ENCODE results near the gene SERP2.

The SERP2 gene

DNA sequence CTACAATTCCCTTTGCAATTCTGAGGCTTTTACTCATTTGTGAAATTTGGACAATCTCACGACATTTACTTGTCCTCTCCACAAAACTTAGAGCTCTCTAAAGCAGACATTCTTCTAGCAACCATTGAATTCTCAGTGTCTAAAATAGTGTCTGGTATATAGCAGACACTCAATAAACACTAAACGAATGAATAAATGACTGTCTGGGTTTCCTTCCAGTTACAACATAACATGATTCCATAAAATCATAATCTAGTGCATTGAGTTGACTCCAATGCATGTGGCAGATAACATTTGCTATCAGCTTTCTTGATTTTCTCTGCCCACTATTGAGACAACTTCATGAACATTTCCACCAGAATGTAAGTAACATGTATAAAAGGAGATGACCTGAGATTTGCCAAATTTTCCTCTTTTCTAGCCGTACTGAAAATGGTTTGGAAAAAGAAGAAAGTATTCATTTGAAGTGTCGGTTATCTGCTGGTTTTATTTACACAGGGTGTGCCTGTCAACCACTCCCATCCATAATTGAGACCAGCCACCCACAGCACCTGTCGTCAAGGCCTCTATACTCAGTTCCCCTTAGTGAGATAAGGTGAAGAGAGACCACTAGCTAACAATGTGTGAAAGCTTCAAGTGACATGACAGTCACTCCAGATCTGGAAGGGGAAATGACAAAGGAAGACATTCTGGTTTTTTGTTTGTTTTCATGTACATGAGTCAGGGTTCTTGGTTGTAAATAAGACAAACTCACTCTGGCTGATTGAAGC, 4.8 kb upstream of the SERP2 start:
- H3K27ac ChIP-seq = no peak overlapping the region
- TF ChIP-seq, protein P1, sequence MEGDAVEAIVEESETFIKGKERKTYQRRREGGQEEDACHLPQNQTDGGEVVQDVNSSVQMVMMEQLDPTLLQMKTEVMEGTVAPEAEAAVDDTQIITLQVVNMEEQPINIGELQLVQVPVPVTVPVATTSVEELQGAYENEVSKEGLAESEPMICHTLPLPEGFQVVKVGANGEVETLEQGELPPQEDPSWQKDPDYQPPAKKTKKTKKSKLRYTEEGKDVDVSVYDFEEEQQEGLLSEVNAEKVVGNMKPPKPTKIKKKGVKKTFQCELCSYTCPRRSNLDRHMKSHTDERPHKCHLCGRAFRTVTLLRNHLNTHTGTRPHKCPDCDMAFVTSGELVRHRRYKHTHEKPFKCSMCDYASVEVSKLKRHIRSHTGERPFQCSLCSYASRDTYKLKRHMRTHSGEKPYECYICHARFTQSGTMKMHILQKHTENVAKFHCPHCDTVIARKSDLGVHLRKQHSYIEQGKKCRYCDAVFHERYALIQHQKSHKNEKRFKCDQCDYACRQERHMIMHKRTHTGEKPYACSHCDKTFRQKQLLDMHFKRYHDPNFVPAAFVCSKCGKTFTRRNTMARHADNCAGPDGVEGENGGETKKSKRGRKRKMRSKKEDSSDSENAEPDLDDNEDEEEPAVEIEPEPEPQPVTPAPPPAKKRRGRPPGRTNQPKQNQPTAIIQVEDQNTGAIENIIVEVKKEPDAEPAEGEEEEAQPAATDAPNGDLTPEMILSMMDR (conservative IDR thresholded peaks at IDR 0.05) = no peak

DNA sequence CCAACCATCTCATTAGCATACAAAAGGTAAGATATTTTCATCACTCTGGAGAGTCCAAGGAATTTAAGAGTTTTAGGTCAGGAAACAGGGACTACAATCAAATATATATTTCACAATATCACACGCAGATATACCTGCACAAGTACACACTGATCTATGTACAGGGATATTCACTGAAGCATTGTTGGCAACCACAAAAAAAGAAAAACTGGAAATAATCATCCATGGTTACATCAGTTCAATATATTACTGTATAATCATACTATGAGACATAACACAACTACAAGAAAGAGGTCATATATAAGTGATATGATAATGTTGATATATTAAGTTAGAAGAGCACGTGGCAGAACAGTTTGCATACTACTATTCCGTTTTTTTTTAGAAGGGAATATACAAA, 2.2 kb upstream of the SERP2 start:
- H3K27ac ChIP-seq = no peak overlapping the region
- TF ChIP-seq, protein P1 (conservative IDR thresholded peaks at IDR 0.05) = no peak

DNA sequence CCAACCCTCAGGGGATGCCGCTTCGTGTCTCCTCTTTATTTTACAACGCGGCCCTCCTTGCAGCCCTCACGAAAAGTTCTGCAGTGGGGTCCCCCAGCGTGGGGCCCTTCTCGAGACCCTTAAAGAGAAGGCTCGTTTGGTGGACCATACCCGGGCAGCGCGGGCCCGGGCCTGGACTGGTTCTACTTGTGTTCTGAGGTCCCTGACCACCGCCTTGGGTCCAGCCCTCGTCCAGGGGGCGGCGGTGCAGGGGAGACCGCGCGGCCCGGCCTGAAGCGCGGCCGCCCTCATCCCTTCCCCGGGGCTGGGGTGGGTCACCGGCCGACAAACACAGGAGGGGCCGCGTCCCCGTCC, 400 bp upstream of the SERP2 start:
- TF ChIP-seq, protein P1 (conservative IDR thresholded peaks at IDR 0.05) = no peak
- H3K27ac ChIP-seq = peak overlapping the region; percentile 58; the same call in 1 of the 2 replicates

DNA sequence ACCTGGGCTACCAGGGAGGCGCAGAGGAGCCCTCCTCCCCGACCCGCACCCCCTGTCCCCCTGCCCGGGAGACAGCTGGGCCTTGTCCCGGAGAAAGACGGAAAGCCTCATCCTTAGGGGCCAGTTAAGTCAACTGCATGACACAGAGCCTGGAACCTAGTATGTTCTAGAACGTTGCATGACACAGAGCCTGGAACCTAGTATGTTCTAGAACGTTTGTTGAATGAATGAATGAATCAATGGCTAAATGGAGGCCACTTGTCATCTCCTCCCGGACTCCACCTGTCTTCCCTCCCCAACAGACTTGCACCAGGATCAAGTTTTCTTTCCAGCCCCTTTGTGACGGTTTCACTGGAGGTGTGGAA, 706 bp downstream of the SERP2 start:
- TF ChIP-seq, protein P1 (conservative IDR thresholded peaks at IDR 0.05) = no peak

DNA sequence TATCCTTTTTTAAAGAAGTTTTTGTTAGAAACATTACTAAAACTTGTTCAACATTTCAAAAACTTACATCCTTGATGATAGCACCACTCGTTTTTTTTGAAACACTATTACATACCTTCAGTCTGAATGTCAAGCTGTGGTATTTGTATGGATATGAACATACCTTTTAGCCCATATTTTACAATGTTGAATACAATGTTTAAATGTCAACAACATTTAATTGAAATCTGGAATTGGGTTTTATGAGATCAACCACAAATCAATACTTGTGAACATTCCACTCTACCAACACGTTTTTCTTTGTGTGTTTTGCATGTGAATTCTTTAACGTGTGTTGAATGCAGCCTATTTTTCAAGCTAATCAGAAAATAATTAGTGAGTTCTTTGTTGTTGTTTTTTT, 4.7 kb downstream of the SERP2 start:
- TF ChIP-seq, protein P1 (conservative IDR thresholded peaks at IDR 0.05) = no peak
- H3K27ac ChIP-seq = peak overlapping the region; percentile 37

More for the DNA sequence above, 706 bp downstream of the SERP2 start:
- H3K27ac ChIP-seq = peak overlapping the region; percentile 58; the same call in 1 of the 2 replicates

DNA sequence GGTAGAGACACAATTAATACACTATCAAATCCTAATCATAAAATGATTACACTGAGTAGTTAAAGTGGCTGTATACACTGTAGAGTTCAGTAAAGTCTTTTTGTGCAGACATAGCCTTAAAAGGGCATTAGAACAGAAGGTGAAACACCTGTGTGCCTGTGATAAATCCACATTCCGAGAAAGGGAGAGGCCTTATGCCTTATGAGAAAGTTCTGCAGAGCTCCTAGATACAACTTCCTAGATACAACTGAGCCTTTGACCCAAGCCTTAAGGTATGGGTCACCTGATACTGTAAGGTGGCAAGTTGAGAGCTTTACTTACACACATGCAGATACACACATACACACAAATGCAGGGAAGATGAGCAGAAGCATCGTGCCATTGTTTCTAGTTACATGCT, 6.3 kb downstream of the SERP2 start:
- no peak overlapping the region for H3K27ac ChIP-seq
- TF ChIP-seq, protein P1 (conservative IDR thresholded peaks at IDR 0.05) = no peak

DNA sequence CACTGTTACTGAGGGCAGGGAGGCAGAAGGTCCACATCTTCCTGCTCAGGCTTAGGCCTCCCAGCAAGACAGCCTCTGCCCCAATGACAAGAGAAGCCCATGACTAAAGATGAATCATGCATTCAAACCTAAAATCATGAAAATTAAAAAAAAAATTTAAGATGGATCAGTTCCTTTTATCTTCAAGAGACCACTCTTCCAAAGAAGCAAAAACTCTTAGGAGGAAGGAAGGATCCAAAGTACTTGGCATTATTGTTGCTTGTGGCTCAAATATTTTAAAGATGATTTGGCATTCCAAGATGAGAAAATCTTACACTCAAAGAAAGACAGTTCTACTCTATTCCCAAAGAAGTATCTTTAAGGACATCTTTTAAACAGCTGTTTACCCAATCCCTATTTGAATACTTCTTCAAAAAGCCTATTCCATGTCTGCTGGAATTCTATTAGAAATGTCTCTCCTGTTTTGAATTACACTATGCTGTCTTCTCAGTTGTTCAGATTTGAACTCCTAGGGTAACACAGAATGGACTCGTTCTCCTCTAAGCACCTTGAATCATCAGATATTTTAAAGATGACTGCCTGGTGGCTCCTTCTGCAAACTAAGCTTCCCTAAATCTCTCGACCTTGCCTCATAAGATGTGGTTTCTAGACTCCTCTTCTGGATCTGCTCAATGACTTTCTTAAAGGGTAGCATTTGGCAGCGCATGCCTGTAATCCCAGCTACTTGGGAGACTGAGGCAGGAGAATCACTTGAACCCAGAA, 7.0 kb downstream of the SERP2 start:
- TF ChIP-seq, protein P1 (conservative IDR thresholded peaks at IDR 0.05) = no peak
- no peak overlapping the region for H3K27ac ChIP-seq

All from VCaP (cell line).